T-helper 2 cell treated with Interferon-gamma antibody and Interleukin-4, amounts not matched to agents 5 μg/mL and 100 μg/mL, for 36 hours (primary cell): ENCODE results near the gene ITGA11.

Experiments used
- DNase-seq: peaks from one replicate; pipeline ENCODE4 v3.0.0; 2021; ENCODE audit warnings: low spot score
- H3K27ac Mint-ChIP-seq: one replicate; pipeline ENCODE4 v1.8.0; 2021; ENCODE audit warnings: mild to moderate bottlenecking, mixed read lengths
- H3K27me3 Mint-ChIP-seq: one replicate; pipeline ENCODE4 v1.8.0; 2021; ENCODE audit warnings: low read depth, mixed read lengths
- H3K36me3 Mint-ChIP-seq: one replicate; pipeline ENCODE4 v1.8.0; 2021; ENCODE audit warnings: low read depth, mixed read lengths
- H3K4me1 Mint-ChIP-seq: one replicate; pipeline ENCODE4 v1.8.0; 2021; ENCODE audit warnings: low read depth, mixed read lengths
- H3K4me3 Mint-ChIP-seq: one replicate; pipeline ENCODE4 v1.8.0; 2022; ENCODE audit warnings: mild to moderate bottlenecking, moderate library complexity, mixed read lengths
- H3K9me3 Mint-ChIP-seq: one replicate; pipeline ENCODE4 v1.8.0; 2021; ENCODE audit warnings: mixed read lengths

The ITGA11 gene

GRCh38 chr15:68465861-68466560 lies 34.0 kb upstream of the ITGA11 start:
- H3K27me3 Mint-ChIP-seq: peaks cover 9% of the 10 kb centered on the region
- no peak overlapping the region for H3K27ac Mint-ChIP-seq

GRCh38 chr15:68464448-68465090 lies 32.6 kb upstream of the ITGA11 start:
- Mint-ChIP-seq H3K27me3 (peaks cover 11% of the 10 kb centered on the region), H3K4me3 (no peak overlapping the region), H3K36me3 (no peaks in the 10 kb centered on the region), H3K27ac (no peak overlapping the region), H3K9me3 (peaks cover 5% of the 10 kb centered on the region), H3K4me1 (peaks cover 3% of the 10 kb centered on the region)
- DNase-seq: no peak

More at GRCh38 chr15:68465861-68466560, 34.0 kb upstream of the ITGA11 start:
- Mint-ChIP-seq H3K4me1 (peaks cover 3% of the 10 kb centered on the region), H3K4me3 (no peak overlapping the region), H3K9me3 (no peaks in the 10 kb centered on the region), H3K36me3 (no peaks in the 10 kb centered on the region)
- no peak for DNase-seq

- DNase-seq: no peak
- H3K4me1 Mint-ChIP-seq: peaks cover 3% of the 10 kb centered on the region
- H3K27me3 Mint-ChIP-seq: peaks cover 13% of the 10 kb centered on the region
- H3K27ac Mint-ChIP-seq: no peak overlapping the region
- peaks cover 5% of the 10 kb centered on the region for H3K9me3 Mint-ChIP-seq
- no peaks in the 10 kb centered on the region for H3K36me3 Mint-ChIP-seq
- no peak overlapping the region for H3K4me3 Mint-ChIP-seq
Measured at GRCh38 chr15:68463996-68464395, 32.0 kb upstream of the ITGA11 start.

GRCh38 chr15:68463444-68463843 lies 31.5 kb upstream of the ITGA11 start:
- H3K27ac Mint-ChIP-seq: no peak overlapping the region
- H3K36me3 Mint-ChIP-seq: no peaks in the 10 kb centered on the region
- peaks cover 3% of the 10 kb centered on the region for H3K4me1 Mint-ChIP-seq
- H3K4me3 Mint-ChIP-seq: no peak overlapping the region
- peaks cover 5% of the 10 kb centered on the region for H3K9me3 Mint-ChIP-seq
- H3K27me3 Mint-ChIP-seq: peaks cover 15% of the 10 kb centered on the region
- DNase-seq: no peak

GRCh38 chr15:68460166-68460565 lies 28.2 kb upstream of the ITGA11 start:
- no peak for DNase-seq
- H3K4me3 Mint-ChIP-seq: no peak overlapping the region
- no peak overlapping the region for H3K27ac Mint-ChIP-seq
- H3K36me3 Mint-ChIP-seq: no peaks in the 10 kb centered on the region
- H3K4me1 Mint-ChIP-seq: no peaks in the 10 kb centered on the region
- H3K9me3 Mint-ChIP-seq: peaks cover 5% of the 10 kb centered on the region
- H3K27me3 Mint-ChIP-seq: peaks cover 25% of the 10 kb centered on the region

GRCh38 chr15:68450192-68450591 lies 18.2 kb upstream of the ITGA11 start:
- Mint-ChIP-seq H3K4me1 (no peaks in the 10 kb centered on the region), H3K27ac (no peak overlapping the region), H3K9me3 (no peaks in the 10 kb centered on the region), H3K4me3 (no peak overlapping the region), H3K36me3 (no peaks in the 10 kb centered on the region), H3K27me3 (peaks cover 66% of the 10 kb centered on the region)
- DNase-seq: no peak

- Mint-ChIP-seq H3K27ac (no peak overlapping the region), H3K4me3 (no peak overlapping the region), H3K36me3 (no peaks in the 10 kb centered on the region), H3K4me1 (no peaks in the 10 kb centered on the region), H3K27me3 (peaks cover 62% of the 10 kb centered on the region), H3K9me3 (no peaks in the 10 kb centered on the region)
- no peak for DNase-seq
Measured at GRCh38 chr15:68449389-68449788, 17.4 kb upstream of the ITGA11 start.

GRCh38 chr15:68447976-68448755 lies 16.2 kb upstream of the ITGA11 start:
- DNase-seq: peak; percentile 2
- H3K27ac Mint-ChIP-seq: no peak overlapping the region
- no peaks in the 10 kb centered on the region for H3K4me1 Mint-ChIP-seq
- no peaks in the 10 kb centered on the region for H3K9me3 Mint-ChIP-seq
- peaks cover 62% of the 10 kb centered on the region for H3K27me3 Mint-ChIP-seq
- no peaks in the 10 kb centered on the region for H3K36me3 Mint-ChIP-seq
- H3K4me3 Mint-ChIP-seq: no peak overlapping the region

- Mint-ChIP-seq H3K27me3 (peaks cover 60% of the 10 kb centered on the region), H3K4me3 (no peak overlapping the region), H3K9me3 (no peaks in the 10 kb centered on the region), H3K4me1 (no peaks in the 10 kb centered on the region), H3K27ac (no peak overlapping the region), H3K36me3 (no peaks in the 10 kb centered on the region)
- no peak for DNase-seq
Measured at GRCh38 chr15:68447209-68447608, 15.2 kb upstream of the ITGA11 start.

- H3K27ac Mint-ChIP-seq: no peak overlapping the region
- no peak overlapping the region for H3K4me3 Mint-ChIP-seq
- H3K9me3 Mint-ChIP-seq: no peaks in the 10 kb centered on the region
- no peak for DNase-seq
- H3K36me3 Mint-ChIP-seq: no peaks in the 10 kb centered on the region
- no peaks in the 10 kb centered on the region for H3K4me1 Mint-ChIP-seq
- H3K27me3 Mint-ChIP-seq: peaks cover 58% of the 10 kb centered on the region
Measured at GRCh38 chr15:68445351-68445750, 13.4 kb upstream of the ITGA11 start.

- H3K36me3 Mint-ChIP-seq: no peaks in the 10 kb centered on the region
- H3K4me1 Mint-ChIP-seq: no peaks in the 10 kb centered on the region
- H3K27me3 Mint-ChIP-seq: peaks cover 62% of the 10 kb centered on the region
- DNase-seq: no peak
- no peak overlapping the region for H3K4me3 Mint-ChIP-seq
- no peaks in the 10 kb centered on the region for H3K9me3 Mint-ChIP-seq
- no peak overlapping the region for H3K27ac Mint-ChIP-seq
Measured at GRCh38 chr15:68444336-68444735, 12.4 kb upstream of the ITGA11 start.

GRCh38 chr15:68442903-68443302 lies 10.9 kb upstream of the ITGA11 start:
- Mint-ChIP-seq H3K27ac (no peak overlapping the region), H3K4me3 (no peak overlapping the region), H3K4me1 (no peaks in the 10 kb centered on the region), H3K27me3 (peaks cover 64% of the 10 kb centered on the region), H3K9me3 (no peaks in the 10 kb centered on the region), H3K36me3 (no peaks in the 10 kb centered on the region)
- no peak for DNase-seq

GRCh38 chr15:68442041-68442440 lies 10.1 kb upstream of the ITGA11 start:
- Mint-ChIP-seq H3K4me3 (no peak overlapping the region), H3K27me3 (peaks cover 69% of the 10 kb centered on the region), H3K4me1 (no peaks in the 10 kb centered on the region), H3K36me3 (no peaks in the 10 kb centered on the region), H3K27ac (no peak overlapping the region), H3K9me3 (no peaks in the 10 kb centered on the region)
- no peak for DNase-seq

- H3K4me3 Mint-ChIP-seq: no peak overlapping the region
- no peak for DNase-seq
- no peak overlapping the region for H3K27ac Mint-ChIP-seq
- no peaks in the 10 kb centered on the region for H3K9me3 Mint-ChIP-seq
- H3K36me3 Mint-ChIP-seq: no peaks in the 10 kb centered on the region
- peaks cover 72% of the 10 kb centered on the region for H3K27me3 Mint-ChIP-seq
- H3K4me1 Mint-ChIP-seq: no peaks in the 10 kb centered on the region
Measured at GRCh38 chr15:68441045-68441743, 9.2 kb upstream of the ITGA11 start.
